GM08714 (cell line): ENCODE data around the gene DPP6.

Experiments used
- H3K4me3 ChIP-seq: fragments of 200-500 bp; sonication (Bioruptor generic); 2 replicates; pipeline ENCODE4 v1.5.1; 2014; ENCODE audit warnings: mild to moderate bottlenecking, low read length, inconsistent platforms
- ZNF274 ChIP-seq: IDR thresholded peaks from 2 replicates; pipeline ENCODE4 v1.6.1; 2012; ENCODE audit warnings: mild to moderate bottlenecking, low read depth, low read length

Gene DPP6

GRCh38 chr7:154463794-154464193, 411.6 kb downstream of the DPP6 start:
- no peak overlapping the region for H3K4me3 ChIP-seq
- TF ChIP-seq ZNF274 = no peak

- no peak for TF ChIP-seq ZNF274
Measured at GRCh38 chr7:154469652-154470051, 417.5 kb downstream of the DPP6 start.

GRCh38 chr7:154472343-154472742, 420.1 kb downstream of the DPP6 start:
- H3K4me3 ChIP-seq = no peak overlapping the region
- TF ChIP-seq ZNF274 = no peak

More at GRCh38 chr7:154469652-154470051, 417.5 kb downstream of the DPP6 start:
- H3K4me3 ChIP-seq = no peak overlapping the region

- no peak for TF ChIP-seq ZNF274
- H3K4me3 ChIP-seq = no peak overlapping the region
Measured at GRCh38 chr7:154473360-154473759, 421.2 kb downstream of the DPP6 start.

- H3K4me3 ChIP-seq = no peak overlapping the region
- no peak for TF ChIP-seq ZNF274
Measured at GRCh38 chr7:154474903-154475520, 422.8 kb downstream of the DPP6 start.

- H3K4me3 ChIP-seq = no peak overlapping the region
- no peak for TF ChIP-seq ZNF274
Measured at GRCh38 chr7:154475864-154476263, 423.7 kb downstream of the DPP6 start.

- H3K4me3 ChIP-seq = no peak overlapping the region
- no peak for TF ChIP-seq ZNF274
Measured at GRCh38 chr7:154480817-154481216, 428.6 kb downstream of the DPP6 start.

- no peak overlapping the region for H3K4me3 ChIP-seq
- no peak for TF ChIP-seq ZNF274
Measured at GRCh38 chr7:154482863-154483262, 430.7 kb downstream of the DPP6 start.

- no peak for TF ChIP-seq ZNF274
Measured at GRCh38 chr7:154484406-154484805, 432.2 kb downstream of the DPP6 start.

GRCh38 chr7:154484943-154485342, 432.7 kb downstream of the DPP6 start:
- TF ChIP-seq ZNF274 = no peak
- no peak overlapping the region for H3K4me3 ChIP-seq

More at GRCh38 chr7:154484406-154484805, 432.2 kb downstream of the DPP6 start:
- H3K4me3 ChIP-seq = no peak overlapping the region

- H3K4me3 ChIP-seq = no peak overlapping the region
- no peak for TF ChIP-seq ZNF274
Measured at GRCh38 chr7:154489897-154490296, 437.7 kb downstream of the DPP6 start.

- TF ChIP-seq ZNF274 = no peak
Measured at GRCh38 chr7:154493594-154493993, 441.4 kb downstream of the DPP6 start.

GRCh38 chr7:154497751-154498150, 445.6 kb downstream of the DPP6 start:
- H3K4me3 ChIP-seq = no peak overlapping the region
- TF ChIP-seq ZNF274 = no peak

More at GRCh38 chr7:154493594-154493993, 441.4 kb downstream of the DPP6 start:
- no peak overlapping the region for H3K4me3 ChIP-seq

GRCh38 chr7:154503962-154504550, 451.9 kb downstream of the DPP6 start:
- H3K4me3 ChIP-seq = no peak overlapping the region
- no peak for TF ChIP-seq ZNF274

GRCh38 chr7:154504918-154505317, 452.7 kb downstream of the DPP6 start:
- TF ChIP-seq ZNF274 = no peak

More at GRCh38 chr7:154504918-154505317, 452.7 kb downstream of the DPP6 start:
- no peak overlapping the region for H3K4me3 ChIP-seq
